HG03097 (cell line): ENCODE data around the gene KIAA0586.
"Not testable (repeated sequence)": the region's sequence is repeated elsewhere in the genome, so short reads cannot be mapped to it uniquely, and the experiment has no call there.

ENCODE experiments used
- ATAC-seq: cut with Tn5 transposase; IDR thresholded peaks from one replicate; pipeline ENCODE4 v1.9.1; 2021; ENCODE audit not compliant: unreplicated experiment, low FRiP score

KIAA0586 gene

GRCh38 chr14:58541633-58542022 is 114.1 kb downstream of the KIAA0586 start:
- no peak for ATAC-seq

- ATAC-seq, result no peak
Observed at GRCh38 chr14:58543253-58543652, 115.7 kb downstream of the KIAA0586 start.

GRCh38 chr14:58547649-58548048 is 120.1 kb downstream of the KIAA0586 start:
- ATAC-seq, result no peak

GRCh38 chr14:58549105-58549757 is 121.7 kb downstream of the KIAA0586 start:
- ATAC-seq, result no peak

- ATAC-seq, result no peak
Observed at GRCh38 chr14:58553959-58554358, 126.4 kb downstream of the KIAA0586 start.

- no peak for ATAC-seq
Observed at GRCh38 chr14:58555647-58556046, 128.1 kb downstream of the KIAA0586 start.

- no peak for ATAC-seq
Observed at GRCh38 chr14:58557242-58557641, 129.7 kb downstream of the KIAA0586 start.

DNA sequence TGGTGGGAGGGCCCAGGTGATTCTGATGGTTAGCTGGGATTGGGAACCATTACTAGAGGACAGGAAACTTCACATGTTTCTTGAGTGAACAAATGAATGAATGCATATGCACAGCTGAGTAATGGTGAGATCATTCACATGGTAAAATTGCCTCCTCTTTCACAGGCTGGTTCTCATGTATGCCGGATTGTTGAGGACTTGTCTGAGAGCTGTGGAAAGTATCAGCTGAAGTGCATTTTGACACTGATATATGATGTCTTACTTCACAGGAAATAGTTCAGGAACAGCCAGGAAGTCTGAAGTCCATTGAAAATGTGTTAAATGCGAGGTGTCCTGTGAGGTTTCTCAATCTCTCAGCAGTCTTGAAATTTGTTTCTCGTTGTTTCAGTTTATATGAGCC is 132.7 kb downstream of the KIAA0586 start:
- no peak for ATAC-seq

- no peak for ATAC-seq
Observed at GRCh38 chr14:58562141-58562540, 134.6 kb downstream of the KIAA0586 start.

- ATAC-seq, result no peak
Observed at GRCh38 chr14:58563978-58564377, 136.5 kb downstream of the KIAA0586 start.

DNA sequence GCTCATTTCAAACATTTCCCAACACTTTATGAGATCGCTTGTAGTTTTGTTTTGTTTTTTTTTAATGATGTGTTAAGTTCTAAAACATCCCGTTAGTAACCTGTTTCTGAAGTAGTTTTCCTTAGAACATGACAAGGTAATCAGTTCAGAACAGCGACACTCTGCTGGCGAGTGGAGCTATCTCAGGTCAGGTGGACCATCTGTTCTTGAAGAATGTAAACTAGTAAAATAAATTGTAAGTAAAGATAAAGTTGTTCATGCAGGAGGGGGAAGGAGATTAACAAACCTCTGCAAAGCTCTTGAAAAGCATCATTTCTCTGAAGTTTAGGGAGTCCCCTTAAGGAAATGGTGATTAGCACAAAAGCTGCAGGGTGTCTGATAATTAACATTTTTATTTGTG is 138.3 kb downstream of the KIAA0586 start:
- no peak for ATAC-seq

DNA sequence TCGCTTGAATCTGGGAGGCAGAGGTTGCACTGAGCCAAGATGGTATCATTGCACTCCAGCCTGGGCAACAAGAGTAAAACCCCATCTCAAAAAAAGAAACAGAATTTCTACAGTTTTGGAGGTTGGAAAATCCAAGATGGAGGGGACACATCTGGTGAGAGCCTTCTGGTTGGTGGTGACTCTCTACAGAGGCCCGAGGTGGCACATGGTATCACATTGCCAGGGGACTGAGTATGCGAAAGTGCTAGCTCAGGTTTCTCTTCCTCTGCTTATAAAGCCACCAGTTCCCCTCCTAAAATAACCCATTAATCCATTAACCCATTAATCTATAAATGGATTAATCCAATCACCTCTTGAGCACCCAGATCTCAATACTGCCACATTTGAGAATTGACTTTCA is 139.5 kb downstream of the KIAA0586 start:
- ATAC-seq, result no peak

GRCh38 chr14:58568322-58568721 is 140.8 kb downstream of the KIAA0586 start:
- no peak for ATAC-seq

DNA sequence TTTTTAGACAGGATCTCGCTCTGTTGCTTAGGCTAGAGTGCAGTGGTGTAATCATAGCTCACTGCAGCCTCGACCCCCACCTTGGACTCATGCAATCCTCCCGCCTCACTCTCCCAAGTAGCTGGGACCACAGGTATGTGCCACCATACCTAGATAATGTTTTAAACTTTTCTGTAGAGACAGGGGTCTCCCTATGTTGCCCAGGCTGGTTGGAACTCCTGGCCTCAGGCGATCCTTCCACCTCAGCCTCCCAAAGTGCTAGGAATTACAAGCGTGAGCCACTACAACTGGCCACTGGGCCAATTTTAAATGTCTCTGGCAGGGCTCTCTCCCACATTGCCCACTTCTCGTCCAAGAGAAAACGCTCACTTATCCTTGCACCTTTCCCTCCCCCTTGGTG is 143.7 kb downstream of the KIAA0586 start:
- ATAC-seq, result no peak

GRCh38 chr14:58571769-58572472 is 144.4 kb downstream of the KIAA0586 start:
- ATAC-seq, result no peak

DNA sequence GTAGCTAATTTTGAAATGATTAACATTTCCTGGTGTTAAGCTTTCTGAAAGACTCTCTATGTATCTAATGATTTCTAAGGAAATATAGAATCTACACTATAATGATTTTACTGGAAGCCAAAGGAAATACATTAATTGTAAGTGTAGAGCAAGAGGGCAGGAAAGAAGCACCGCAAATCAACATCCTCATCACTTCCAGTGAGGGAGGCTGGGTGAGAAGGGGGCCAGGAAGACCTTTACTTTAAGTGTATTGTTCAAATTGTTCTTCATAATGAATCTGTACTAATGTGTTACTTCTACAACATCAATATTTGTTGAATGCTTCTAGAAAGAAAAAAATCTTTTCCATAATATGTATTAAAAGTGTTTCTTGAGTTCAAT is 144.9 kb downstream of the KIAA0586 start:
- ATAC-seq, result no peak

- no peak for ATAC-seq
Observed at GRCh38 chr14:58572863-58573262, 145.3 kb downstream of the KIAA0586 start.

DNA sequence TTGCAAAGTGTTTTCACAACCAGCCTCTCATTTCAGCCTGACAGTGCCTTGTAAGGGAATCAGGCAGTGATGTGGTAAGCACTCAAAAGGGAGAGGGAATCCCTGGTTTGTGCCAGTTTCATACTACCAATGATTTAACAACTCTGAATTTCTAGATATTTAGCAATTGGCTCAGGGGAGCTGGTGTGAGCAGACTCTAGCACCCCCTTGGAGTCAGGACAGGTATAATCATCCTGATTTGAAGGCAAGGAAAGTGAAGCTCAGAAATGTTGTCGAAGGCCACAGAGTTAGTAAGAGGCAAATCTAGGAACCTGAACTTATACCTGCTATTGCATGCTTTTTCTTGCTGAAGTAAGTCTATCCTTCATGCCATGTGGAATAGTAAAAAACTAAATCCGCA is 147.1 kb downstream of the KIAA0586 start:
- ATAC-seq, result no peak

- no peak for ATAC-seq
Observed at GRCh38 chr14:58575956-58576355, 148.4 kb downstream of the KIAA0586 start.

GRCh38 chr14:58580035-58580434 is 152.5 kb downstream of the KIAA0586 start:
- not testable (repeated sequence) for ATAC-seq

GRCh38 chr14:58581389-58581788 is 153.9 kb downstream of the KIAA0586 start:
- ATAC-seq, result not testable (repeated sequence)

GRCh38 chr14:58584383-58584782 is 156.9 kb downstream of the KIAA0586 start:
- no peak for ATAC-seq
